ENCODE results near the gene ELAVL4.
"Not testable (repeated sequence)": the region's sequence is repeated elsewhere in the genome, so short reads cannot be mapped to it uniquely, and the experiment has no call there.

The ELAVL4 gene

DNA sequence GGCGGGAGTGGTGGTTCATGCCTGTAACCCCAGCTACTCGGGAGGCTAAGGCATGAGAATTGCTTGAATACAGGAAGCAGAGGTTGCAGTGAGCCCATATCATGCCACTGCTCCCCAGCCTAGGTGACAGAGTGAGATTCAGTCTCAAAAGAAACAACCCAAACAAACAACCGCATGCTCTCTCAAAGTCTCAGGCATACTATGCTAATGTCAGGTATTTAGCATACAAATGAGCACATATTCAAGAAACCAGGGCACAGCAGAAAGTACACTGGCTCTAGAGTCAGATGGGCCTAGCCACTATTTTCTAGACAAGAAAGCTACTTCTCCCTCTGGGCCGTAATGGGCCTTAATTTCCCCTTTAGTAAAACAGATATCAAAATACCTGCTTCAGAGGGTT, 55.0 kb downstream of the ELAVL4 start:
- no peak for DNase-seq (ENCODE audit: low spot score)
- in situ Hi-C loops (cut with MboI; ENCODE audit: low sequenced_read_pairs, unreplicated experiment): no loop called here
- TF ChIP-seq, protein P1, sequence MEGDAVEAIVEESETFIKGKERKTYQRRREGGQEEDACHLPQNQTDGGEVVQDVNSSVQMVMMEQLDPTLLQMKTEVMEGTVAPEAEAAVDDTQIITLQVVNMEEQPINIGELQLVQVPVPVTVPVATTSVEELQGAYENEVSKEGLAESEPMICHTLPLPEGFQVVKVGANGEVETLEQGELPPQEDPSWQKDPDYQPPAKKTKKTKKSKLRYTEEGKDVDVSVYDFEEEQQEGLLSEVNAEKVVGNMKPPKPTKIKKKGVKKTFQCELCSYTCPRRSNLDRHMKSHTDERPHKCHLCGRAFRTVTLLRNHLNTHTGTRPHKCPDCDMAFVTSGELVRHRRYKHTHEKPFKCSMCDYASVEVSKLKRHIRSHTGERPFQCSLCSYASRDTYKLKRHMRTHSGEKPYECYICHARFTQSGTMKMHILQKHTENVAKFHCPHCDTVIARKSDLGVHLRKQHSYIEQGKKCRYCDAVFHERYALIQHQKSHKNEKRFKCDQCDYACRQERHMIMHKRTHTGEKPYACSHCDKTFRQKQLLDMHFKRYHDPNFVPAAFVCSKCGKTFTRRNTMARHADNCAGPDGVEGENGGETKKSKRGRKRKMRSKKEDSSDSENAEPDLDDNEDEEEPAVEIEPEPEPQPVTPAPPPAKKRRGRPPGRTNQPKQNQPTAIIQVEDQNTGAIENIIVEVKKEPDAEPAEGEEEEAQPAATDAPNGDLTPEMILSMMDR (IDR thresholded peaks at IDR 0.05; ENCODE audit: borderline replicate concordance, control extremely low read depth, extremely low read depth, insufficient read depth, missing control alignments): no peak

DNA sequence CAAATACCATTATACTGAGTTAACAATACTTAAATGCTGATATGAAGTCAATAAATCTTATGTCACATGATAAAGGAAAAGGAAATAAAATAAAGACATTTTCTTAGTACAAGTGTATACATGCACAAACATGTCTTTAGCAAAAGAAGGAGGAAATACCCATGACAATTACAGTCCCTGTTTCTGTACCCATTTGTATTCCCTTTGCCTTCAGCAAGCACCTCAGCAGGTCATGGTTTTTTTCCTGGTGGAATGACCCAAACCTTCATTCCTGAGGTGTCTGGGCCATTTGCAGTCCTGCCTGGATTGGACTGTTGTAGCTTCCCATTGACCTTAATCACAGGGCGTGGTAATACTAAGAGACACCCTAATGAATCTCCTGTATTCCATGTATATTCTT, 57.6 kb downstream of the ELAVL4 start:
- DNase-seq (ENCODE audit: low spot score); in situ Hi-C loops (cut with MboI; ENCODE audit: low sequenced_read_pairs, unreplicated experiment): not testable (repeated sequence)

DNA sequence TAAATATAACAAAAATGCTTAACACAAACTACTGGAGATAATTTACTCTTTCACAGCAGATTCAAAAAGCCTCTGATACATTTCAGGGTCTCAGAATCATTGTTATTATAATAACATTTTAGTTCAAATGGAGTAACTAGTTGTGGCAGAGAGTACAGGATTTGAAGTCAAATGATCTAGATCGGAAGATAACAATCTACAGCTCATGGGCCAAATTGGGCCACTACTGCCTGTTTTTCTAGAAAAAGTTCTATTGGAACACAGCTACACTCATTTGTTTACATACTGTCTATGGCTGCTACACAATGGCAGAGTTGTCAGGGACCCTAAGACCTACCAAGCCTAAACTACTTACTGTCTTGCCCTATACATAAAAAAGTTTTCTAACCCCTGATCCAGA, 63.6 kb downstream of the ELAVL4 start:
- in situ Hi-C loops (cut with MboI; ENCODE audit: low sequenced_read_pairs, unreplicated experiment): no loop called here
- no peak for DNase-seq (ENCODE audit: low spot score)
- TF ChIP-seq, protein P1 (IDR thresholded peaks at IDR 0.05; ENCODE audit: borderline replicate concordance, control extremely low read depth, extremely low read depth, insufficient read depth, missing control alignments): no peak

DNA sequence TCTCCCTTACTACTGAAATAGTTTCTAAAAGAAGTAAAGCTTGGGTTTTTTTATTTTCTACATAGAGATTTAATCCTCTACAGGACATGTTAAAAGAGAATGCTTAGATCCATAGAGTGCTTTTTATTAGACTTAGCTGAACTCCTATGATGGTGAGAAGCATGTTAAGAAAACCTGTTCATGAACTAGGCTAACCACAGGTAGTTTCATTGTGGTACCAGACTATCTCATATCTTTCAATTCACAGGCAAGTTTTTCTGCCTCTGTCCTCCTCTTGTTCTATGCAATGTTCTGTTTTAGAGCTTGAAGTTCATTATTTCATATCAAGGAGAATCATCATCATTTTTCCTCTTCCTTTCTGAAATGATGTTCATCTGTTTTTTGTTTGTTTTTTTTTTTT, 65.4 kb downstream of the ELAVL4 start:
- in situ Hi-C loops (cut with MboI; ENCODE audit: low sequenced_read_pairs, unreplicated experiment): no loop called here

DNA sequence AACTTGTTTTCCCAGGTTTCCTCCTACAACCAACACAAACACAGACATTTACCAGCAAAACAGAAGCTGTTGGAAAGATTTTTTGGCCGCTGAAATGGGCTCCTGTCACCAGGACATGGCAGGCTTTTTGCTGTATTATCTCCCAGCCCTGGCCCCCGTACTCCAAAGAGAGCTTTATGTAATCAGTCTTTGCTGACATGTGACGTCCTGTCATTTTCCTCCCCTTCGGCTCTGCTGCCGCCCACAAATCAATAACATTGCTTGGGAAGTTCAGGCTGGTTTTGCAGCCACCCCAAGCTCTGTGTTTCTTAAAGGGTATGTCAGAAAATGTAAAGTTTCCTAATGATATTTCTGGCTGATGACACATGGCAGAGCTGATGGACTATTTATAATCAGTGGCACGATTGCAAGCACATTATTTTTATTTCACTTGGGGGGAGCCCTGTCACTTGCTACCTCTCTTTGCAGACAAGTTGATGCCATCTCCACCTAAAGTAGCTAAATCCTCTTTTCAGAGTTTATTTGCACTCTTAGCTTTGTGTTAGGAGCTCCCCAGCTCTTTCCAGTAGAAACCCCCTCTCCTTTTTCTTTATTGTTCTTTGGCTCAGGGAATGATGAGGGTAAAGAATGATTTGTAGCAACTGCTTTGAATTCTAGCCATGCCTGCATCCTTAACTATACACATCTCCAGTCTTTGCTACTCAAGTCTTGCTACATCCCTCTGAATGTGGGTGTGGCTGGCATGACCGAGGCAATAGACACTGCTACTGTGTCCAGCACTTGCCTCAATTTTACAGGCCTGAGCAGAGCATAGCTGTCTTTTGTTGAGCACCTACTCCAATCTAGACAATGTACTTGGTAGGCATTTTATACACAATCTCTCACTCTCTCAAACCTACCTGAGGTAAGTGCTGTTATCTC, 67.3 kb downstream of the ELAVL4 start:
- DNase-seq (ENCODE audit: low spot score): no peak
- TF ChIP-seq, protein P1 (IDR thresholded peaks at IDR 0.05; ENCODE audit: borderline replicate concordance, control extremely low read depth, extremely low read depth, insufficient read depth, missing control alignments): no peak
- in situ Hi-C loops (cut with MboI; ENCODE audit: low sequenced_read_pairs, unreplicated experiment): no loop called here

More for the DNA sequence above, 65.4 kb downstream of the ELAVL4 start:
- TF ChIP-seq, protein P1 (IDR thresholded peaks at IDR 0.05; ENCODE audit: borderline replicate concordance, control extremely low read depth, extremely low read depth, insufficient read depth, missing control alignments): no peak
- DNase-seq (ENCODE audit: low spot score): no peak

DNA sequence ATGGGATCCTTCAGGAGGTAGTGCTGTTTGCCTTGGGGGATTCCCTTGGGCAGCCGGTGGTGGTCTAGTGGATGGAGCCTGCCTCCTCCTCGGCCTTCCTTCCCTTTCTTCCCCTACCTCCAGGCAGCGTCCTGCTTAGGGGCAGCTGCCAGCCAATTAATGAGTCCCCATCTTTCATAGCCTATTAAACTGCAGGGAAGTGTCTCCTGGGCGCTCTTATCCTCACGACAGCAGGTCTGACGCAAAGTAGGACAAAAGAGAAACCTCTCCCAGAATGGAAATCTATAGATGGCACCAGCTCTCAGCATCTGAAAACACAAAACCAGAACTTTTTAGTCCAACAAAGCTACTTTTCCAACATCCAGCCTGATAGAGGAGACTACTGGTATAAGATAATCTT, 69.3 kb downstream of the ELAVL4 start:
- DNase-seq (ENCODE audit: low spot score): no peak
- TF ChIP-seq, protein P1 (IDR thresholded peaks at IDR 0.05; ENCODE audit: borderline replicate concordance, control extremely low read depth, extremely low read depth, insufficient read depth, missing control alignments): no peak
- in situ Hi-C loops (cut with MboI; ENCODE audit: low sequenced_read_pairs, unreplicated experiment): no loop called here

DNA sequence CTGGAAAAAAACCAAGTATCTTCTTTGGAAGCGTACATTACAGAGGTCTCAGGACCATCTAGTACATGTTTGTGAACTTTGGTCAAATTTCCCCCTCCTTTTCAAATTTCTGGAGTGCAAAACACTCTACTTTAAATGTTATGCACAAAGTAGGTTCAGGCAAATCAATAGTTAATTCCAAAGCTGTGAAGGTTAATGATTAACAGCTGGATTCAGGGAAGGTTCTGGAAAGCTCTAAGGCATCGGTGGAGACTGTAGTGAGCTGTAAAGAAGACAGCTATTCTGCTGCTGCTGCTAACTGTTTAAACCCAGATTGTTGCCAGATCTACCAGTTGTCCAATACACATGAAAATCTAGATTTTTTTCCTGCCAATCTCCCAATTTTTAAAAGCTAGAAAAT, 70.9 kb downstream of the ELAVL4 start:
- TF ChIP-seq, protein P1 (IDR thresholded peaks at IDR 0.05; ENCODE audit: borderline replicate concordance, control extremely low read depth, extremely low read depth, insufficient read depth, missing control alignments): no peak
- in situ Hi-C loops (cut with MboI; ENCODE audit: low sequenced_read_pairs, unreplicated experiment): no loop called here
- DNase-seq (ENCODE audit: low spot score): no peak

Data from GM13976 (cell line).